ENCODE results near the gene NDUFS6.
A peak's percentile ranks its signal among the peaks of the same experiment; 100 is the strongest.
"Not testable (repeated sequence)": the region's sequence is repeated elsewhere in the genome, so short reads cannot be mapped to it uniquely, and the experiment has no call there.

The NDUFS6 gene

DNA sequence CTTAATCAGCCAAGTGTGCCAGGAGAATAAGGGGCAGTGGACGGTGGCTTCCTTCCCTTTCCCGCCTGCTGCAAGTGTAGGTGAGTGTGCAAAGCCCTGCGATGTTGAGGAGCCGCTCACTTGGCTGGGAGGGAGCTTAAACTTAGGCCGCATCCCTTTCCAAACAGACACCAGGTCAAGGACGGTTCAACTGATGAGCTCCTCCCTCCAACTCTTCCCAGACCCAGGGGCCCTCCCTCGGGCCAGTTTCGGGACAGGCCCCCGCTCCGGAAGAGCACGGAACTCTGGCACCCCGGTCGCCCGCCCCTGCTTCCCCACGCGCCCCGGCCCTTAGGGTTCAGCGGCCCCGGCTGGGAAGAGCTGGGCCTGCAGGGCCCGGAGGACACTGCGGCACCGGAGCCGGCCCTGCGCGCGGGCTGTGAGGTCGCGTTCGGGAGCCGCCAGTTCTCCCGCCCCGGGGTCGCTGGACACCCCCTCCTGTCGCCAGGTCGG lies 2.1 kb upstream of the NDUFS6 start:
- DNase-seq = no peak

DNA sequence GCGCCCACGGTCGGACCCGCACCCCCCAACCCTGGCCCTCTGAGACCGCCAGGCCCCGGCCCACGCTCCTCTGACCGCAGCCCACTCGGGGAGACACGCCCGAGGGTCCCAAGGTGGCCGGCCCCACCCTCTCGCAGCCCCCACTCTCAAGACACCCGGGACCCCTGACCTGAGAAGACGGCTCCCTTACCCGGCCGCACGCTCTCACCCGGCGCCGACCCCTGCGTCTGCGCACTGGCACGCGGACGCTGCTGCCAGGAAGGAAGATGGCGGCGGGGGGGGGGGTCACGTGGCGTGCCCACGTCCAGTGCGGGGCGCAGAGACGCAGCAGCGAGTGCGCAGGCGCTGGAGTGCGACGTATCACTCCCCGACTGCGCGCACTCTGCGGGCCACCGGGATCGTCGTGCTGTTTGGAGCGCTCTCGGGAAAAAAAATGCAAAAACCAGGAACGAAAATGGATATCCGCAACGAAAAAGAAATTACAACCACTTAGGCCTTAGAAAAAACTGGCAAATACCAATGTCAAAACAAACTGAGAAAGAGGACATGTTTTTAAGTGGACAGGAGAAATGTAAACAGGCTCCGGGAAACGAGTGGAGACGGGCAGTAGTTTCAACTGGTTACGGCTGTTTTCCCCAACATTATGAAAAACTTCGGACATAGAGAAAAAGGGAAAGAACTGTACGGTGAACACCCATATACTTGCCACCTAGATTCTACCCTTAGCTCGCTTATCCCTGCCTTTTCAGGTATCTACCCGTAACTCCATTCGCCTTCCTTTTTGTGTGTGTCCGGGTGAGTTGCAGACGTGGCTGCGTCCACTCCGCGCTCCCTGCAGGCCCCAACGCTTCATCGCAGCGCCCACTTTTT lies 1.4 kb upstream of the NDUFS6 start, which contains the start of gene MRPL36:
MRPL36 (minus strand) TSS at position 236 of the 870 bp plus-strand sequence. CDS start 902 bp downstream, outside the sequence.
- DNase-seq = peak; percentile 14

- DNase-seq = peak; percentile 2
Measured at GRCh38 chr5:1800472-1801221, 560 bp upstream of the NDUFS6 start.

DNA sequence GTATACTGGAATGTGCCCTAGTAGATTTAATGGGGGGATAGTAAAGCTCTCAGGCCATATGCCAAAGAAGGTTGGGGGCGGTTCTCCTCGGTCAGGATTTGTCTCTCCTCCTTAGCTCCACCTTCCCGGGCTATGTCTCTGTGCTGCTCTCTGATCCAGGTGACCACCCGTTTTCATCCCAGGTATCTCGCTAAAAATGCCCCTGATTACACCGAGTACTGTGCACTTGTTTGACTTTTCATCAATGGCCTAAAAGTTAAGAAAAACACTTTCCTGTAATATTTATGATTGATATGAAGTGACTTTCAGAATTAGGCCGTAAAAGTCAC lies 724 bp downstream of the NDUFS6 start:
- DNase-seq = no peak

GRCh38 chr5:1803192-1803591 lies 2.0 kb downstream of the NDUFS6 start:
- DNase-seq = no peak

- DNase-seq = no peak
Measured at GRCh38 chr5:1804001-1804690, 2.9 kb downstream of the NDUFS6 start.

- no peak for DNase-seq
Measured at GRCh38 chr5:1805326-1805725, 4.1 kb downstream of the NDUFS6 start.

DNA sequence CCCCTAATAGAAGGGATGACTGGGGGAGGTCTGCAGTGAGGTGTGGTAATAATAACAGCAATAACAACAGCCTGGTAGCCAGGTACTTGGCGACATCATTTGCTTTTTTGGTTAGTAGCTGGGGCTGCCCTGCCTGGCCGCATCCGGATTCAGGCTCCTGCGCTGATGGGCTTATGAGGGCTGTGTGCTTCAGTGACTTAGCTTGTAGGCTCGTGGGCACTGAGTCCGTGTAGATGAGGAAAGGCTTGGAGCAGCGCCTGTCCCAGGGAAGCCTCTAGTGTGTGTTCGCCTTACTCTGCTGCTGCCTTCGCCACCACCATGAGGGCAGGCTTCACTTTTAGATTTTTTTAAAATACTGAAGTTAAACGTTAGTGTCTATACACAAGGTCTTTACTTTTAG lies 4.5 kb downstream of the NDUFS6 start:
- no peak for DNase-seq

GRCh38 chr5:1806199-1806598 lies 5.0 kb downstream of the NDUFS6 start:
- DNase-seq = no peak

GRCh38 chr5:1806974-1807373 lies 5.8 kb downstream of the NDUFS6 start:
- no peak for DNase-seq

DNA sequence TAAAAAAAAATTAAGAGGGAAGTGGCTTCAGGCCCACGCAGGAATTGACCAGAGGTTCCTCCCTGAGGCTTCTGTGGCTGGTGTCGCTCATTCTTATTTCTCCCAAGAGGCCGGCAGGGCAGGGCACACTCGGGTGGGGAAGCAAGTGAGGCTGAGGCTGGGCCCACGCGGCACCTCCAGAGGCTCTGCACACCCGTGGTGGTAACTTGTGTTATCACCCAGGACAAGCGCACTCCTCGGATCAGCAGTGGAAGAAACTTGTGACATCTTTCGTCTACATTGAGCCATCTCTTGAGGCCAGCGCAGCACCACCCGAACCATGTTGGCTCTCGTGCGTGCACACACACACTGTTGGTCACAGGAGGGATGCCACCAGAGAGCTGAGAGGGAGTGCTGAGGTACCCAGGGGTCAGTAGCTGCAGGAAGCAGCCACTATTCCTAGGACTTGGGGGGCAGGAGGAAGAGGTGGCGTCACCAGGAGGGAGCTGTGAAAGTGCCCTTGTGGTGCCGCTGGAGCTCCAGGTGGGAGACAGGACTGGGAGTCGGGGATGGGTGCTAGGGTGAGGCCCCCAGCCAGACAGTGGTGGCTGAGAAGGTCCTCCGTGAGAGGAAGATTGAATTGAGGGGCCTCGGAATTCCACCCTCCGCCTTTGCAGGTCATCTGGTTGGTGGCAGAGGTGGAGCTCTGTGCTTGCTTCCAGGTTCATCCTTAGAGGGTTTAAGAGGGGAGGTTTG lies 6.4 kb downstream of the NDUFS6 start:
- no peak for DNase-seq

DNA sequence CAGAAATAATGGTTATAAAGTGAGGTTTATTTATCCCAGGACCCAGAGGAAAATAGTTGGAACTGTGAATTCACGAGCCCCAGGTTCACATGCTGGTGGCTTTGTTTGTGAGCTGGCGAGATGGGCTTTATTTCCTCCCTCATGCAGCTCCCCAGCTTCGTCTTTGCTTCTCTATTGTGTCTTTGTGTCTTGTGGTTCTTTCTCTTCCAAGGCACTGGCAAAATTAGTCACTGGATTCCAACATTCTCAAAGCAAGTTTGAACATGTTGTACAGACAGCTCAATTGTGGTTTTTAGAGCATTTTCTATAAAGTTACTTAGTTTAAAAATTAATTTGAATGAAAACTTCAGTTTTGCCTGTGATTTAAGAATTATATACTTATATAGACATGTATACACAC lies 7.2 kb downstream of the NDUFS6 start:
- DNase-seq = no peak

GRCh38 chr5:1809416-1810035 lies 8.3 kb downstream of the NDUFS6 start:
- DNase-seq = no peak

GRCh38 chr5:1810581-1811101 lies 9.4 kb downstream of the NDUFS6 start:
- DNase-seq = no peak

GRCh38 chr5:1814183-1815020 lies 13.2 kb downstream of the NDUFS6 start:
- DNase-seq = no peak

DNA sequence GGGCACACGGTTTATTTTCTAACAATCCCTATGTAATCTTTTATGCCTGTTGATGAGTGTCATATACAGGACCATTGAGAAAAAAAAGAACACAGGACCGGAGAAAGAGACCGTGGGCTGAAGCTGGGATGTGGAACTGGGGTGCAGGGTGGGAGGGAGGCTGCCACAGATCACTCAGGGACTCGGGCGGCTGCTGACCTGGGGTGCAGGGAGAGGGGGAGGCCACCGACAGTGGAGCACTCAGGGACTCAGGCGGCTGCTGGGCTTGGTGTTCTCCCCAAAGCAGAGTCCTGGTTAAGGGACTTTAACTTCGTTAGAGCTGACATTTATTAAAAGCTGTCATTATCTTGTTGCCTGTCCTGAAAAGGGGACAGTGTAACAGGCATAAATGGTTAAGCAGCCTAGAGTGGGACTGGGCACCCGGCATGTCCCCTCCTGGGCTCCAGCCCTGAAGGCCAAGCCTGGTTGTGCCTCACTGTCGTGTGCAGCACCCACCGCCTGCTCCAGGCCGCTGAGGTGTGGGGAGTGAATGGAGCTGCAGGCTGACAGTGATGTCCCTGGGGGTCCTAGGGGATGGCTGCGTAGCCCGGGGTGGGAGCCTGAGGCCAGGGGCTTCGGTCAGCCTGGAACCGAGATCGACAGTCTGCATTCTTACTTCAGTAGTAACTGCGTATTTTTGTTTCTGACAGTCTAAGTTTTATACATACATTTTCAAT lies 14.0 kb downstream of the NDUFS6 start:
- DNase-seq = no peak

DNA sequence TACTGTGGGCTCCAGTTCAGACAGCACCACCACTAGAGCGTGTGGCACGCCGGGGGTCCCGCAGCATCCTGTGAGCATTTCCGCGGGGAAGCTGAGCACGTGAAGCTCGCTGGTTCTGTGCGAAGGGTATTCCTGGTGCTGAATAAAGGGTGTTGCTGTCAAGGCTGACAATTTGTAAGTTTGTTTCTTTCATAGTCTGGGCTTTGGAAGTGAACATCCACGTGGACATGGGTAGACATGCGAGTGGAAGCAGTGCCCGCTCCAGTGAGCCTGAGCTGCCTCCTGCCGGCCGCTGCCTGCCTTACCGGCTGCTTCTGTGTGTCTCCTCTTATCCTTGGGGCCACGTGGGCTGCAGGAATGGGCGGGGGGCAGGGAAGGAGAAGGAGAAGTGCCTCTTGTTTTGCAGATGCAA lies 14.7 kb downstream of the NDUFS6 start:
- DNase-seq = no peak

- DNase-seq = not testable (repeated sequence)
Measured at GRCh38 chr5:1816495-1817089, 15.4 kb downstream of the NDUFS6 start.

GRCh38 chr5:1817261-1818043 lies 16.2 kb downstream of the NDUFS6 start:
- DNase-seq = no peak

All from SIG-M5 (cell line).